Adrenal gland (tissue), 12 donors: ENCODE data around the gene AHNAK. TPM values are rescaled to one million over a fixed set of nuclear protein-coding genes. Genes with fewer than 3 reads are reported as not detected.

Source experiments
- DNase-seq, 7 donors: peaks; one replicate each; pipeline ENCODE4 v3.0.0-alpha.2; 2019 to 2020
- H3K27ac ChIP-seq, 5 donors: fragments of 200-600 bp; sonication (generic) in 4 of 5; 1 replicate in 3 of 5; 2 replicates in 2 of 5; pipeline versions ENCODE4 v1.5.1 to v1.8.0; 2016 to 2020; ENCODE audit warnings: mild to moderate bottlenecking in 1 of 5
- H3K27me3 ChIP-seq: fragments of 200-600 bp; 2 replicates; pipeline ENCODE4 v1.8.0; 2021
- H3K36me3 ChIP-seq, 2 donors: fragments of 200-600 bp; replicated peaks in 1 of 2; 1 replicate in 1 of 2; 2 replicates in 1 of 2; pipeline versions ENCODE4 v1.5.1 to v1.8.0; 2018 to 2022
- H3K4me1 ChIP-seq, 2 donors: fragments of 200-600 bp; replicated peaks in 1 of 2; 1 replicate in 1 of 2; 2 replicates in 1 of 2; pipeline versions ENCODE4 v1.5.1 to v1.8.0; 2018 to 2021
- H3K4me3 ChIP-seq, 4 donors: fragments of 200-600 bp; sonication (generic) in 3 of 4; one replicate each; pipeline ENCODE4 v1.5.1; 2016 to 2018
- H3K9me3 ChIP-seq, 3 donors: fragments of 200-600 bp; sonication (generic) in 1 of 3; replicated peaks in 1 of 3; 1 replicate in 2 of 3; 2 replicates in 1 of 3; pipeline versions ENCODE4 v1.5.1 to v1.8.0; 2016 to 2021
- CTCF ChIP-seq, 6 experiments: fragments of 450-650 bp in 4 of 6; fragments of 200-600 bp in 2 of 6; sonication (generic) in 1 of 6; IDR thresholded peaks; 1 replicate in 5 of 6; 2 replicates in 1 of 6; pipeline versions ENCODE4 v1.5.1 to v1.8.0; 2016 to 2021; ENCODE audit warnings: antibody characterized with exemption in 6 of 6, mild to moderate bottlenecking in 2 of 6, moderate library complexity in 1 of 6
- POLR2A ChIP-seq, 2 donors: fragments of 450-650 bp; IDR thresholded peaks; one replicate each; pipeline ENCODE4 v1.6.1; 2017; ENCODE audit warnings: antibody characterized with exemption in 2 of 2, mild to moderate bottlenecking in 2 of 2, moderate library complexity in 1 of 2
- WGBS, 4 donors: extraction: QIAGEN DNeasy Blood & Tissue Kit in 2 of 4; methylation state at CpG; one replicate each; pipeline versions ENCODE4 v1.1.5 to v1.1.7; 2013 to 2017; 5-methylcytosine and 5-hydroxymethylcytosine counted together
- intact Hi-C, 2 donors: fragments of 100-400 bp; cut with DNase I; formaldehyde crosslinking; loops; one replicate each; pipeline versions ENCODE4 v1.14.1 to v1.15.0; 2022 to 2023
- polyA plus RNA-seq, 3 donors: library from polyadenylated mRNA; stranded (reverse); fragments of 200-250 nt in 2 of 3; fragments of 350-450 nt in 1 of 3; fragmentation: Illumina TruSeq in 1 of 3; extraction: RNeasy Lipid Tissue Mini Kit (QIAGEN cat#74804) in 1 of 3; gene quantifications; one replicate each; pipeline ENCODE4 v1.2.3, GENCODE V29; 2013 to 2014
- total RNA-seq, 9 donors: library from RNA; depleted of rRNA in 4 of 9; stranded (reverse); fragments of >200 nt in 4 of 9; fragments of 120-200 nt in 1 of 9; fragmentation: NEBNext Ultra II Directional in 1 of 9; extraction: Animal tissue kit (Norgen Biotek cat#: 25700) in 1 of 9; gene quantifications; one replicate each; pipeline versions ENCODE4 v1.1.0 to v1.2.4, GENCODE V29; 2013 to 2023
- donor health status: healthy with polysubstance abuse.
- donor health status: Bipolar disorder and iron deficiency.
- donor health status: DM: yes; HTN: yes; CAD: no.
- donor health status: DM: no; HTN: no; CAD: no.
- donor health status: DM: no; HTN: no; CAD: no.
- donor health status: DM: yes; HTN: yes; CAD: no.

AHNAK gene
- total and polyA plus RNA-seq, 12 donors = 32.0 to 307 (median 175) TPM

GRCh38 chr11:62400281-62400680 is 146.3 kb downstream of the AHNAK start:
- peak overlapping the region in 3 of 5 donors; percentile 14 to 88 (median 45) for H3K27ac ChIP-seq
- no peak for TF ChIP-seq POLR2A (IDR thresholded peaks at IDR 0.05)
- TF ChIP-seq CTCF (IDR thresholded peaks at IDR 0.05) = no peak
- intact Hi-C loops = no loop called here
- H3K9me3 ChIP-seq = no peaks in the 10 kb centered on the region
- H3K4me3 ChIP-seq = no peak overlapping the region
- H3K36me3 ChIP-seq = no peaks in the 10 kb centered on the region
- no peak for DNase-seq
- WGBS, 4 donors = 53 to 72% (median 70%) methylated on average over 4 to 6 of the region's 6 CpGs
- H3K27me3 ChIP-seq = no peaks in the 10 kb centered on the region
- H3K4me1 ChIP-seq = peaks cover 0 to 32% of the 10 kb centered on the region in 2 donors

- Histone ChIP-seq H3K36me3 (no peaks in the 10 kb centered on the region), H3K4me1 (peaks cover 0 to 36% of the 10 kb centered on the region in 2 donors), H3K27ac (peak overlapping the region in 3 of 5 donors; percentile 14 to 88 (median 45)), H3K27me3 (no peaks in the 10 kb centered on the region), H3K9me3 (no peaks in the 10 kb centered on the region), H3K4me3 (no peak overlapping the region)
- intact Hi-C loops = no loop called here
- TF ChIP-seq CTCF (IDR thresholded peaks at IDR 0.05) (no peak), POLR2A (IDR thresholded peaks at IDR 0.05) (no peak)
- 47 to 66% (median 57%) methylated on average over 4 to 7 of the region's 7 CpGs for WGBS, 4 donors
- no peak for DNase-seq
Observed at GRCh38 chr11:62399878-62400266, 146.7 kb downstream of the AHNAK start.

GRCh38 chr11:62399172-62399877 is 147.3 kb downstream of the AHNAK start:
- H3K36me3 ChIP-seq = no peaks in the 10 kb centered on the region
- peak in 2 of 7 donors; percentile 35 to 38 for DNase-seq
- H3K4me1 ChIP-seq = peaks cover 0 to 41% of the 10 kb centered on the region in 2 donors
- TF ChIP-seq POLR2A (IDR thresholded peaks at IDR 0.05) = no peak
- no peak for TF ChIP-seq CTCF (IDR thresholded peaks at IDR 0.05)
- intact Hi-C loops = no loop called here
- no peaks in the 10 kb centered on the region for H3K27me3 ChIP-seq
- H3K4me3 ChIP-seq = no peak overlapping the region
- H3K27ac ChIP-seq = peak overlapping the region in 3 of 5 donors; percentile 14 to 88 (median 45)
- 61 to 84% (median 66%) methylated on average over 4 to 10 of the region's 10 CpGs for WGBS, 4 donors
- no peaks in the 10 kb centered on the region for H3K9me3 ChIP-seq

DNA sequence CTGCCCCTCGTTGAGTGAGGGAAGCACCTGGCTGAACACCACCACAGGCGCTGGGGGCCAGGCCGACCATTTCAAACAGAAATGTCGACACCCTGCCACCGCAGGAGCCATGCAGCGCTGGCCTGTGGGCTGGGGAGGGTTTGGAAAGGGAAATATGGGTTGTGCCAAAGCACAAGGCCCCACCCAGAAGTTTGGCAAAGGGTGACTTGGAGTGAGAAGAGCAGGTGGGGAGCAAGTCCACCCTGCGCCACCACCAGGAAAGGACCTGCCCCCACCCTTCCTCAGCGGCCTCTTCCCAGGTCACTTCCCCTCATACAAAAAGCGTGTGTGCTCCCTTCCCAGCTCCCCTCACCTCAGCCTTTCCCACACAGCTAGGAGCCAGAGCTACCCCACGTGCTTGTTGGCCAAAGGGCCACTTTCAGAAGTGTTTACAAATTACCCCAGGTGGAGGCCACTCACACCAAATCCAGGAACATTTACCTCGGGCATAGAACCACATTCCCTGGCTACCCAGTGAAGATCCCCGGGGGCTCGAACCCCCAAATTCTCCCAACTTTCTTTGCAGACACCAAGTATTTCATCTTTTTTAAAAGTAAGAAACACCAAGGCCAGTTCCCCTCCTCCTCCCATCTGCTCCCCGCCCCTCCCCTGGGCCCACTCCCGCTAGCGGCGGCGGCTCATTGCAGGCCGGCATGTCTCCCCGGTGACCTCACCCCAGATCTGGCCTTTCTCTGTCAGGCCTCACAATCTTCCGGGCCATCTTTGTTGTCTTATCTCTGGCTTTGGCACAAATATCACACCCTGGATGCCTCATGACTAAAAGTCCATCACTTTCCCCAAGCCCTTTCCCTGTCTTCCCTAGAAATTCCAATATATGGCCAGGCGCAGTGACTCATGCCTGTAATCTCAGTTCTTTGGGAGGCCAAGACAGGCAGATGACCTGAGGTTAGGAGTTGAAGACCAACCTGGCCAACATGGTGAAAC is 148.3 kb downstream of the AHNAK start:
- H3K36me3 ChIP-seq = no peaks in the 10 kb centered on the region
- intact Hi-C loops = no loop called here
- 45 to 60% (median 52%) methylated on average over 22 of the region's 22 CpGs for WGBS, 4 donors
- TF ChIP-seq CTCF (IDR thresholded peaks at IDR 0.05) = no peak
- TF ChIP-seq POLR2A (IDR thresholded peaks at IDR 0.05) = no peak
- peak in 6 of 7 donors; percentile 52 to 81 (median 69) for DNase-seq
- H3K4me1 ChIP-seq = peaks cover 0 to 41% of the 10 kb centered on the region in 2 donors
- H3K27ac ChIP-seq = peak overlapping the region in 2 of 5 donors; percentile 45 to 88
- H3K9me3 ChIP-seq = no peaks in the 10 kb centered on the region
- no peaks in the 10 kb centered on the region for H3K27me3 ChIP-seq
- H3K4me3 ChIP-seq = no peak overlapping the region
